GM12865 (cell line): ENCODE data around the gene ZFPM1.

Experiments used
- DNase-seq: peaks from one replicate; pipeline ENCODE4 v3.0.0; 2010; ENCODE audit warnings: low read depth
- H3K4me3 ChIP-seq: 2 replicates; pipeline ENCODE4 v1.5.1; 2011; ENCODE audit warnings: mild to moderate bottlenecking, low read depth, low read length, control low read depth
- CTCF ChIP-seq: IDR thresholded peaks from 2 replicates; pipeline ENCODE4 v1.5.1; 2011; ENCODE audit warnings: low read length, control low read depth, low read depth, inconsistent platforms; ENCODE audit not compliant: insufficient read depth; ENCODE audit errors: missing control alignments

The ZFPM1 gene

GRCh38 chr16:88527186-88527936, 74.3 kb downstream of the ZFPM1 start:
- no peak overlapping the region for H3K4me3 ChIP-seq
- peak; percentile 89 for TF ChIP-seq CTCF
- peak; percentile 70 for DNase-seq

GRCh38 chr16:88527937-88528743, 75.1 kb downstream of the ZFPM1 start:
- no peak for TF ChIP-seq CTCF
- no peak overlapping the region for H3K4me3 ChIP-seq
- DNase-seq, result no peak

GRCh38 chr16:88528902-88529318, 75.8 kb downstream of the ZFPM1 start:
- DNase-seq, result no peak
- TF ChIP-seq CTCF, result no peak
- H3K4me3 ChIP-seq, result no peak overlapping the region

GRCh38 chr16:88529596-88529995, 76.5 kb downstream of the ZFPM1 start:
- DNase-seq, result no peak
- no peak for TF ChIP-seq CTCF
- no peak overlapping the region for H3K4me3 ChIP-seq

- no peak for DNase-seq
- no peak overlapping the region for H3K4me3 ChIP-seq
- no peak for TF ChIP-seq CTCF
Measured at GRCh38 chr16:88530051-88530857, 77.2 kb downstream of the ZFPM1 start.

- no peak for TF ChIP-seq CTCF
- H3K4me3 ChIP-seq, result no peak overlapping the region
- DNase-seq, result no peak
Measured at GRCh38 chr16:88530858-88531203, 77.8 kb downstream of the ZFPM1 start.
